Ovary (tissue), 9 donors: ENCODE results near the gene GABRG3. TPM values are rescaled to one million over a fixed set of nuclear protein-coding genes. Genes with fewer than 3 reads are reported as not detected.

Experiments
- DNase-seq, 5 donors: peaks; one replicate each; pipeline ENCODE4 v3.0.0-alpha.2; 2019 to 2020
- H3K27ac ChIP-seq, 2 donors: fragments of 200-600 bp; one replicate each; pipeline versions ENCODE4 v1.5.1 to v1.8.0; 2019 to 2022
- H3K27me3 ChIP-seq: fragments of 200-600 bp; one replicate; pipeline ENCODE4 v1.8.0; 2022
- H3K36me3 ChIP-seq: fragments of 200-600 bp; sonication (generic); one replicate; pipeline ENCODE4 v1.5.1; 2019
- H3K4me1 ChIP-seq: one replicate; pipeline ENCODE4 v1.8.1; 2013; ENCODE audit warnings: mild to moderate bottlenecking, moderate library complexity; ENCODE audit not compliant: insufficient read depth
- H3K4me3 ChIP-seq: fragments of 200-600 bp; sonication (generic); one replicate; pipeline ENCODE4 v1.5.1; 2017
- H3K9me3 ChIP-seq, 2 donors: fragments of 200-600 bp in 1 of 2; sonication (generic) in 1 of 2; one replicate each; pipeline versions ENCODE4 v1.5.1 to v1.8.1; 2013 to 2019; ENCODE audit warnings: mild to moderate bottlenecking in 1 of 2, moderate library complexity in 1 of 2
- EP300 ChIP-seq: sonication (generic); formaldehyde crosslinking; IDR thresholded peaks from one replicate; pipeline ENCODE4 v1.6.1; 2017; ENCODE audit warnings: antibody characterized with exemption
- POLR2A ChIP-seq: fragments of 450-650 bp; IDR thresholded peaks from one replicate; pipeline ENCODE4 v1.6.1; 2017; ENCODE audit warnings: antibody characterized with exemption, mild to moderate bottlenecking, moderate library complexity
- WGBS, 3 donors: extraction: QIAGEN DNeasy Blood & Tissue Kit in 1 of 3; methylation state at CpG; one replicate each; pipeline versions ENCODE4 v1.1.5 to v1.1.7; 2013 to 2017; 5-methylcytosine and 5-hydroxymethylcytosine counted together
- intact Hi-C, 4 donors: fragments of 100-400 bp; cut with DNase I; formaldehyde crosslinking; loops; one replicate each; pipeline versions ENCODE4 v1.11.0 to v1.15.1; 2022 to 2023
- polyA plus RNA-seq, 2 donors: library from polyadenylated mRNA; stranded (reverse); fragments of 200-250 nt in 1 of 2; fragments of 350-450 nt in 1 of 2; fragmentation: Illumina TruSeq in 1 of 2; extraction: RNeasy Lipid Tissue Mini Kit (QIAGEN cat#74804) in 1 of 2; gene quantifications; one replicate each; pipeline ENCODE4 v1.2.3, GENCODE V29; 2013 to 2014
- total RNA-seq, 7 donors: library from RNA; depleted of rRNA in 2 of 7; stranded (reverse); fragments of >200 nt in 2 of 7; fragmentation: NEBNext Ultra II Directional in 3 of 7; extraction: Animal tissue kit (Norgen Biotek cat#: 25700) in 3 of 7; gene quantifications; one replicate each; pipeline versions ENCODE4 v1.1.0 to v1.2.4, GENCODE V29; 2016 to 2023
- TF ChIP-seq, protein P1 (sequence below), 3 donors: fragments of 450-650 bp in 2 of 3; fragments of 200-600 bp in 1 of 3; IDR thresholded peaks; one replicate each; pipeline versions ENCODE4 v1.5.1 to v1.8.0; 2016 to 2022; ENCODE audit warnings: antibody characterized with exemption in 3 of 3, mild to moderate bottlenecking in 1 of 3
- donor health status: DM: no; HTN: no; CAD: no; lungs with moderate emphysema.
- donor health status: DM: no; HTN: no; CAD: no.
- donor health status: Bipolar disorder and iron deficiency.
- donor health status: DM: yes; HTN: yes; CAD: no.
- donor health status: DM: no; HTN: no; CAD: no.
- donor health status: DM: yes; HTN: yes; CAD: no.

GABRG3 gene
- total and polyA plus RNA-seq, 9 donors = 0.01 to 0.18 (median 0.13) TPM; not detected in 6

GRCh38 chr15:27491666-27492621, 521.0 kb downstream of the GABRG3 start:
- Histone ChIP-seq H3K4me1 (no peaks in the 10 kb centered on the region), H3K36me3 (no peaks in the 10 kb centered on the region), H3K27me3 (no peaks in the 10 kb centered on the region), H3K27ac (no peak overlapping the region), H3K9me3 (peaks cover 0 to 2% of the 10 kb centered on the region in 2 donors), H3K4me3 (no peak overlapping the region)
- TF ChIP-seq, protein P1, sequence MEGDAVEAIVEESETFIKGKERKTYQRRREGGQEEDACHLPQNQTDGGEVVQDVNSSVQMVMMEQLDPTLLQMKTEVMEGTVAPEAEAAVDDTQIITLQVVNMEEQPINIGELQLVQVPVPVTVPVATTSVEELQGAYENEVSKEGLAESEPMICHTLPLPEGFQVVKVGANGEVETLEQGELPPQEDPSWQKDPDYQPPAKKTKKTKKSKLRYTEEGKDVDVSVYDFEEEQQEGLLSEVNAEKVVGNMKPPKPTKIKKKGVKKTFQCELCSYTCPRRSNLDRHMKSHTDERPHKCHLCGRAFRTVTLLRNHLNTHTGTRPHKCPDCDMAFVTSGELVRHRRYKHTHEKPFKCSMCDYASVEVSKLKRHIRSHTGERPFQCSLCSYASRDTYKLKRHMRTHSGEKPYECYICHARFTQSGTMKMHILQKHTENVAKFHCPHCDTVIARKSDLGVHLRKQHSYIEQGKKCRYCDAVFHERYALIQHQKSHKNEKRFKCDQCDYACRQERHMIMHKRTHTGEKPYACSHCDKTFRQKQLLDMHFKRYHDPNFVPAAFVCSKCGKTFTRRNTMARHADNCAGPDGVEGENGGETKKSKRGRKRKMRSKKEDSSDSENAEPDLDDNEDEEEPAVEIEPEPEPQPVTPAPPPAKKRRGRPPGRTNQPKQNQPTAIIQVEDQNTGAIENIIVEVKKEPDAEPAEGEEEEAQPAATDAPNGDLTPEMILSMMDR (IDR thresholded peaks at IDR 0.05) = no peak
- TF ChIP-seq POLR2A (no peak), EP300 (no peak)
- intact Hi-C loops = loop anchor here in 1 of 4 donors (1.0 kb wide), 1 partner anchor 42 kb away; no protein-coding TSS in a partner anchor
- WGBS, 3 donors = 14 to 19% (median 15%) methylated on average over 10 of the region's 10 CpGs
- DNase-seq = no peak

DNA sequence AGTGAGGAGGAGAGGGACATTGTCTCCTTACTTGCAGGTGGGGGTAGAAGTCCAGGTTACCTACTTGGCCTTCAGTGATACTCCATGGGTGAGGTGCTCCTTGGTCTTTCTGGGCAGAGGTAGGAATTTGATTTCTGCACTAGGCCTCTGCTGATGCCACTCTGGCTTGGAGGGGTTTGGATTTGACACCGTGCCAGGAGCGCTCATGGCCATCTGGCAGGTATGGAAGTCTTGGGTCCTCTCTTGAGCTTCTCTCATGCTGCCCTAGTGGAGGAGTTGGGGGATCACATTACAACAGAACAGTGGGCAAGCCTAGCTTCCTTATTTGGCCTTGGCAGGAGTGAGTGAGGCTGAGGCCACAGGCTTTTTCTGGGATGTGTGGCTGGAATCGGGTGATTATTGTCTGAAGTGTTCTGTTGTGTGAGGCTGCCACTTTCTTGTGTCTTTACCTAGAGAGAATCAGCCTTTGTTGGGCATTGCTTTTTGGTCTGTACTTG, 525.0 kb downstream of the GABRG3 start:
- Histone ChIP-seq H3K4me1 (no peaks in the 10 kb centered on the region), H3K36me3 (no peaks in the 10 kb centered on the region), H3K4me3 (no peak overlapping the region), H3K27me3 (no peaks in the 10 kb centered on the region), H3K9me3 (no peaks in the 10 kb centered on the region), H3K27ac (no peak overlapping the region)
- 83 to 88% (median 86%) methylated on average over 3 of the region's 3 CpGs for WGBS, 3 donors
- intact Hi-C loops = no loop called here
- DNase-seq = no peak
- TF ChIP-seq, protein P1 (IDR thresholded peaks at IDR 0.05) = no peak
- TF ChIP-seq POLR2A (no peak), EP300 (no peak)

DNA sequence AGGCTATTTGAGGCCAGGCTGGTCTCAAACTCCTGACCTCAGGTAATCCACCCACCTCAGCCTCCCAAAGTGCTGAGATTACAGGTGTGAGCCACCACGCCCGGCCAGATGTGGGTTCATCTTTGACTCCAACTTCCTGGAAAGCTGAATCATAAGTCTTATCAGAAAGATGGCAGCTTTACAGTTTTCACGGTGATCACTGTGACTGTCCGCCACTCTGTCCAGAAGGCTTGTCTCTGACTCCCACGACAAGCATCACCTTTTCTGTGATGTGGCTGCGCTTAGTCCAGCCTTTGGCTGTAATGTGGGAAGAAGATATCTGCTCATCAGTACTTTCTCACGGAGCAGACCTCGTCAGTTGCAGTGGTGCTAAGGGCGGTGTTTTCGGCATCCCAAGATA, 527.7 kb downstream of the GABRG3 start:
- Histone ChIP-seq H3K27ac (no peak overlapping the region), H3K9me3 (no peaks in the 10 kb centered on the region), H3K27me3 (no peaks in the 10 kb centered on the region), H3K4me1 (no peaks in the 10 kb centered on the region), H3K4me3 (no peak overlapping the region), H3K36me3 (no peaks in the 10 kb centered on the region)
- TF ChIP-seq, protein P1 (IDR thresholded peaks at IDR 0.05) = no peak
- TF ChIP-seq EP300 (no peak), POLR2A (no peak)
- 85 to 87% (median 86%) methylated on average over 10 of the region's 10 CpGs for WGBS, 3 donors
- no peak for DNase-seq
- intact Hi-C loops = no loop called here

DNA sequence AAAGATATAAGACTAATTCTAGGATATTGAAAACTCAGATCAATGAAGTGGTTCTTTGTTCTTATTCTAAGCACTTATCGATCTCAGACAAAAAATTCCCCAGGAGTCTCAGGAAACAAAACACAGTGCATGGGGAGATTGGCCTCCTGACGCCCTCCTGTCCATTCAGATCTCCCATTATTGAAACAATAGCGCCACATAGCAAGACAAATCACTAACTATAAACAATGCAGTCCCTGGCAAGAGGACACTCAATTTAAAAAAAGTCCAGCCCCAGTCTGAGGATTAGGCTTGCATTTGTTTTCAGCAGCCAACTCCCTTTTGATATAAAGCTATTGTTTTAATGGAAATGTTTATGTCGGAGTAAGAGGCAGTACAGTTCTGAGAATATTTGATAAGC, 528.2 kb downstream of the GABRG3 start:
- Histone ChIP-seq H3K36me3 (no peaks in the 10 kb centered on the region), H3K4me3 (no peak overlapping the region), H3K4me1 (no peaks in the 10 kb centered on the region), H3K9me3 (no peaks in the 10 kb centered on the region), H3K27ac (no peak overlapping the region), H3K27me3 (no peaks in the 10 kb centered on the region)
- intact Hi-C loops = no loop called here
- TF ChIP-seq EP300 (no peak), POLR2A (no peak)
- TF ChIP-seq, protein P1 (IDR thresholded peaks at IDR 0.05) = no peak
- 76 to 82% (median 78%) methylated on average over 4 of the region's 4 CpGs for WGBS, 3 donors
- DNase-seq = no peak
